SK-N-SH (cell line): ENCODE measurements around the gene STAP2. TPM values are rescaled to one million over a fixed set of nuclear protein-coding genes. Genes with fewer than 3 reads are reported as not detected.

Experiments used
- CTCF ChIA-PET: fragments of 300-600, 350-600 bp; formaldehyde crosslinking; extraction: SDS; loops from one replicate; lab custom pipeline; 2021; lab: Yijun Ruan, JAX
- POLR2A ChIA-PET: fragments of 350-600 bp; sonication (Branson Sonifier 250); formaldehyde crosslinking; extraction: SDS; loops from one replicate; lab custom pipeline; 2020; ENCODE audit warnings: antibody characterized with exemption, inconsistent platforms; lab: Yijun Ruan, JAX
- DNase-seq: peaks from one replicate; pipeline ENCODE4 v3.0.0; 2012
- H2AFZ ChIP-seq: fragments of 200-600 bp; sonication (generic); 2 replicates; pipeline ENCODE4 v1.8.1; 2016; ENCODE audit warnings: antibody characterized with exemption, mild to moderate bottlenecking, low read depth
- H3F3A ChIP-seq: fragments of 200-600 bp; sonication (generic); replicated peaks from 2 replicates; pipeline ENCODE3; 2016; ENCODE audit warnings: antibody characterized with exemption, mild to moderate bottlenecking; ENCODE audit not compliant: insufficient read depth
- H3K27ac ChIP-seq, 2 experiments: fragments of 200-500 bp in 1 of 2; fragments of 200-600 bp in 1 of 2; sonication (Bioruptor generic) in 1 of 2; sonication (generic), shearing (Covaris generic) in 1 of 2; 2 replicates each; pipeline versions ENCODE4 v1.5.1 to v1.6.1; 2014 to 2016; ENCODE audit warnings: low read depth in 2 of 2, inconsistent platforms in 1 of 2, low read length in 1 of 2, mild to moderate bottlenecking in 1 of 2, mixed read lengths in 1 of 2
- H3K27me3 ChIP-seq: fragments of 200-600 bp; sonication (generic), shearing (Covaris generic); 2 replicates; pipeline ENCODE4 v1.6.1; 2016; ENCODE audit warnings: mixed run types; ENCODE audit not compliant: insufficient read depth
- H3K36me3 ChIP-seq, 2 experiments: fragments of 200-500 bp in 1 of 2; fragments of 200-600 bp in 1 of 2; sonication (Bioruptor generic) in 1 of 2; sonication (generic) in 1 of 2; replicated peaks in 1 of 2; 2 replicates each; pipeline versions ENCODE3 to v1.5.1; 2014 to 2016; ENCODE audit warnings: low read length in 1 of 2, mild to moderate bottlenecking in 1 of 2; ENCODE audit not compliant: insufficient read depth in 2 of 2, control insufficient read depth in 1 of 2
- H3K4me1 ChIP-seq, 2 experiments: fragments of 200-500 bp in 1 of 2; fragments of 200-600 bp in 1 of 2; sonication (Bioruptor generic) in 1 of 2; sonication (generic), shearing (Covaris generic) in 1 of 2; 2 replicates each; pipeline versions ENCODE4 v1.5.1 to v1.6.1; 2014 to 2016; ENCODE audit warnings: low read depth in 1 of 2, low read length in 1 of 2, mixed run types in 1 of 2; ENCODE audit not compliant: insufficient read depth in 2 of 2, control insufficient read depth in 1 of 2
- H3K4me2 ChIP-seq: fragments of 200-600 bp; sonication (generic), shearing (Covaris generic); 2 replicates; pipeline ENCODE4 v1.6.1; 2017; ENCODE audit warnings: mixed run types
- H3K4me3 ChIP-seq, 2 experiments: fragments of 200-500 bp in 1 of 2; fragments of 200-600 bp in 1 of 2; sonication (Bioruptor generic) in 1 of 2; sonication (generic), shearing (Covaris generic) in 1 of 2; 2 replicates each; pipeline versions ENCODE4 v1.5.1 to v1.8.1; 2014 to 2016; ENCODE audit warnings: low read depth in 2 of 2, inconsistent platforms in 1 of 2, low read length in 1 of 2, mild to moderate bottlenecking in 1 of 2, mixed read lengths in 1 of 2, moderate library complexity in 1 of 2
- H3K79me2 ChIP-seq: fragments of 200-600 bp; sonication (generic); 2 replicates; pipeline ENCODE4 v1.8.1; 2017; ENCODE audit warnings: mild to moderate bottlenecking; ENCODE audit not compliant: insufficient read depth
- H3K9ac ChIP-seq: fragments of 200-600 bp; sonication (generic); 2 replicates; pipeline ENCODE4 v1.6.1; 2017; ENCODE audit warnings: mixed run types
- H3K9me2 ChIP-seq: fragments of 200-600 bp; sonication (generic); 2 replicates; pipeline ENCODE4 v1.6.1; 2017; ENCODE audit warnings: mixed run types
- H3K9me3 ChIP-seq: fragments of 200-600 bp; sonication (generic); 2 replicates; pipeline ENCODE4 v1.6.1; 2017; ENCODE audit warnings: mixed run types, mild to moderate bottlenecking, moderate library complexity
- H4K20me1 ChIP-seq: fragments of 200-600 bp; sonication (generic); 2 replicates; pipeline ENCODE4 v1.6.1; 2017; ENCODE audit warnings: mild to moderate bottlenecking, mixed run types; ENCODE audit not compliant: insufficient read depth
- EP300 ChIP-seq, 2 experiments: IDR thresholded peaks; 2 replicates each; pipeline versions ENCODE4 v1.4.0 to v1.6.1; 2012; ENCODE audit warnings: borderline replicate concordance in 1 of 2, low read depth in 1 of 2, low read length in 1 of 2
- FOSL2 ChIP-seq: IDR thresholded peaks from 2 replicates; pipeline ENCODE4 v1.4.0; 2012; ENCODE audit warnings: low read depth, mild to moderate bottlenecking, moderate library complexity, borderline replicate concordance
- FOXJ3 ChIP-seq: sonication (generic); formaldehyde crosslinking; IDR thresholded peaks from 2 replicates; pipeline ENCODE4 v1.5.1; 2020; ENCODE audit warnings: mild to moderate bottlenecking, missing genetic modification reagents
- GATA2 ChIP-seq: sonication (generic); formaldehyde crosslinking; IDR thresholded peaks from 2 replicates; pipeline ENCODE4 v1.5.0; 2020; ENCODE audit warnings: mild to moderate bottlenecking, missing genetic modification reagents
- JUND ChIP-seq: IDR thresholded peaks from 2 replicates; pipeline ENCODE4 v1.4.0; 2012
- MXI1 ChIP-seq: IDR thresholded peaks from 2 replicates; pipeline ENCODE4 v1.6.1; 2012; ENCODE audit warnings: mild to moderate bottlenecking, low read depth, low read length, improper control_type of control experiment
- NFIC ChIP-seq: IDR thresholded peaks from 2 replicates; pipeline ENCODE4 v1.4.0; 2012; ENCODE audit warnings: borderline replicate concordance
- RXRA ChIP-seq: IDR thresholded peaks from 2 replicates; pipeline ENCODE4 v1.4.0; 2012; ENCODE audit warnings: low read depth, mild to moderate bottlenecking, borderline replicate concordance
- SMC3 ChIP-seq: IDR thresholded peaks from 2 replicates; pipeline ENCODE4 v1.6.1; 2012; ENCODE audit warnings: low read depth, low read length, improper control_type of control experiment
- TAF1 ChIP-seq: IDR thresholded peaks from 2 replicates; pipeline ENCODE4 v1.6.1; 2012; ENCODE audit warnings: low read depth, mild to moderate bottlenecking, low read length, moderate library complexity, borderline replicate concordance
- YY1 ChIP-seq: IDR thresholded peaks from 2 replicates; pipeline ENCODE4 v1.4.0; 2012; ENCODE audit warnings: low read depth, mild to moderate bottlenecking
- WGBS: methylation state at CpG from one replicate; pipeline ENCODE4 v1.1.6; 2017; ENCODE audit warnings: low lambda C conversion rate; 5-methylcytosine and 5-hydroxymethylcytosine counted together
- polyA plus RNA-seq, 3 experiments: library from polyadenylated mRNA; depleted of rRNA; stranded (reverse); fragments of >200 nt; gene quantifications; 2 replicates each; pipeline ENCODE4 v1.2.3, GENCODE V29; 2012
- TF ChIP-seq, protein P1 (sequence below): IDR thresholded peaks from 2 replicates; pipeline ENCODE4 v1.4.0; 2012; ENCODE audit warnings: low read depth
- TF ChIP-seq, protein P2 (sequence below): fragments of 150-350 bp; IDR thresholded peaks from 2 replicates; pipeline ENCODE4 v1.6.1; 2016; ENCODE audit warnings: mild to moderate bottlenecking, low read depth, low read length
- TF ChIP-seq, protein P3 (sequence below): IDR thresholded peaks from 2 replicates; pipeline ENCODE4 v1.4.0; 2012; ENCODE audit warnings: low read depth, borderline replicate concordance

Gene STAP2
- polyA plus RNA-seq, 1 of the 3 experiments (the other 2 are of a cell fraction), result 7.6 TPM

DNA sequence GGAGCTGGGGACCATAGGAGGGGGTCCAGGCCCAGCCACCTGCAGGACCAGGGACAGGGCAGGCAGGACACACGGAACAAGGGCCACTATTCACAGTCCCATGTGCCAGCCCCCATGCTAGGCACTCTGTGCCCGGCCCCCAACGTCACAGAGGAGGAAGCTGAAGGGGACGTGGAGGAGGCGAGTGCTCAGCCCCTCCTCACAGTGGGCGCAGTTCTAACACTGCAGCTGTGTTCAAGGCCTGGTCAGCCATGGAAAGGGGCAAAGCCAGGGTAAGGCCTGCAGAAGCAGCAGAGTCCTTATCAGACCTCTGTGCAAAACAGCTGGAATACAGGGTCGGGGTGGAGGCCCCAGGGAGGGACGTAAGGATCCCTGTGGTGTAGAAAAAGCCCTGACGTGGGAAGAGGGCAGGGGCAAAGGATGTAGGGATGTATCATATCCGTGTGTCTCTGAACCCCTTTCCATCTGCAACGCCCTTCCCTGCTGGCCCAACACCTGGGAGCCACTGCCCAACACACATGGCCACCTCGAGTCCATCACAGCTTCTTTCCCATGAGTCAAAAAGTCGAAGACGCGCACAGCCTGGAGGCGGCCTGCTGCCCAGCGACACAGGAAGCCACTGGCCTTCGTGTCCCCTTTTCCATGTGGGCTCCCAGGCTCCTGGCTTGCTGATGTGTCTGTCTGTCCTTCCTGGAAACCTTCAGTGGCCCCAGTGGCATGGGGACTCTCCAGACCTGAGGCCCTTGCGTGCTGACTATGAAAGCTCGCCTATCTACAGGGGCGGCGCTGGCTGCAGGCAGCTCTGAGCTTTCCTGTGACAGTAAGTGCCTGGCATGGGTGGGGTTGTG, 33.8 kb upstream of the STAP2 start:
- Histone ChIP-seq H4K20me1 (peaks cover 22% of the 10 kb centered on the region; the same call in 1 of the 2 replicates), H3K27ac (peak overlapping the region in 1 of 2 experiments; percentile 92; a peak in 2 of 4 replicates)

DNA sequence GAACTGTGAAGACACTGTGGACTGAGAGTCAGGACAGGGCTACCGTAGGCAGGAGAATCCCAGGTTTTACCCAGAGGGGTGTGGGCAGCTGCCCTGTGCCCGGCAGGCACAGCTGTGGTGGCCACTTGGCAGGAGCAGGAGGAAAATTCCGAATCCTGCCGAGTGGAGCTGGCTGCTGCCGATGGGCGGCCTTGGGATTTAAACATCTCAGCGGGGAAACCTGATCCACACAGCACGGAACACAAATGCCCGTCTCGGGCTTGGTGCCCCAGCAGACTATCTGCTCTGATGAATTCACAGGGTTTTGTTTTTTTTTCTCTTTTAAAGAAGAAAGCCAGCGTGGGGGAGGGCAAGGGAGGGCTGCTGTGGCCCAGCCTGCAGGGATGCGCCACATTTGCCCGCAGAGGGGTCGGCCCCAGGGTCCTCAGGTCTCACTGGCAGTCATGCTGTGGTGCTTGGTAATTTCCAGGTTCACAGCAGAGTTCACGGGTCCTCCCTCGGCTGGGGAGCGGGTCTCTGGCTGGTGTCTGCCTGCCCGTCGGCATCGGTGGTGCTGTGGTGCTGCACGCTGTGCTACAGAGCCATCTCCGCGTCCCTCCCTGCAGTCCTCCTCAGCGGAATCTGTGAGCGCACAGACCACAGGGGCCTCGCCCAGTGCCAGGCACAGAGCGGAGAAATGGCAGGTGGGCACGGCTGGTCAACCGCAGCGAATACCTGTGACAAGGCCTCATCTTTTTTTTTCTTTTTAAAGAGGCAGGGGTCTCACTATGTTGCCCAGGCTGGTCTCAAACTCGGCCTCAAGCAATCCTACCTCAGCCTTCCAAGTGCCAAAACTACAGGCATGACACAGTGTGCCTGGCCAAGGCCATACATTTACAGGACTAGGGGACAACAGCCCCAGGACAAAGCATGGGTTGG, 32.9 kb upstream of the STAP2 start:
- H3K4me3 ChIP-seq, result no peak overlapping the region
- CTCF ChIA-PET, result interaction anchor here (0.7 to 1.3 kb wide), 5 partner anchors 8 to 185 kb away, joined by 3 to 4 read pairs (median 3); partner anchors contain the start of genes MPND and SH3GL1
- H3K36me3 ChIP-seq, result no peaks in the 10 kb centered on the region
- DNase-seq, result no peak
- peaks cover 93% of the 10 kb centered on the region for H3K79me2 ChIP-seq
- no peak overlapping the region for H3K9ac ChIP-seq
- peak overlapping the region in 1 of 2 experiments; percentile 92; a peak in 1 of 4 replicates for H3K27ac ChIP-seq
- H3F3A ChIP-seq, result peaks cover 6% of the 10 kb centered on the region
- no peaks in the 10 kb centered on the region for H3K9me2 ChIP-seq
- no peak overlapping the region for H3K4me2 ChIP-seq
- POLR2A ChIA-PET, result no interaction called here
- H3K27me3 ChIP-seq, result no peaks in the 10 kb centered on the region
- H2AFZ ChIP-seq, result no peak overlapping the region
- no peaks in the 10 kb centered on the region for H3K9me3 ChIP-seq
- H3K4me1 ChIP-seq, result peaks cover 32 to 67% of the 10 kb centered on the region in 2 experiments
- WGBS, result 95% methylated on average over 23 of the region's 31 CpGs
- peaks cover 14% of the 10 kb centered on the region; the same call in 1 of the 2 replicates for H4K20me1 ChIP-seq
- TF ChIP-seq JUND (no peak), RXRA (no peak), EP300 (IDR thresholded peaks at IDR 0.05; ENCODE audit: borderline replicate concordance in 1 of 2, low read depth in 1 of 2, low read length in 1 of 2) (no peak), FOSL2 (no peak), GATA2 (CRISPR knock-in tag) (no peak), FOXJ3 (CRISPR knock-in tag) (no peak)
- TF ChIP-seq, protein P1, sequence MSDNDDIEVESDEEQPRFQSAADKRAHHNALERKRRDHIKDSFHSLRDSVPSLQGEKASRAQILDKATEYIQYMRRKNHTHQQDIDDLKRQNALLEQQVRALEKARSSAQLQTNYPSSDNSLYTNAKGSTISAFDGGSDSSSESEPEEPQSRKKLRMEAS, result no peak
- TF ChIP-seq, protein P2, sequence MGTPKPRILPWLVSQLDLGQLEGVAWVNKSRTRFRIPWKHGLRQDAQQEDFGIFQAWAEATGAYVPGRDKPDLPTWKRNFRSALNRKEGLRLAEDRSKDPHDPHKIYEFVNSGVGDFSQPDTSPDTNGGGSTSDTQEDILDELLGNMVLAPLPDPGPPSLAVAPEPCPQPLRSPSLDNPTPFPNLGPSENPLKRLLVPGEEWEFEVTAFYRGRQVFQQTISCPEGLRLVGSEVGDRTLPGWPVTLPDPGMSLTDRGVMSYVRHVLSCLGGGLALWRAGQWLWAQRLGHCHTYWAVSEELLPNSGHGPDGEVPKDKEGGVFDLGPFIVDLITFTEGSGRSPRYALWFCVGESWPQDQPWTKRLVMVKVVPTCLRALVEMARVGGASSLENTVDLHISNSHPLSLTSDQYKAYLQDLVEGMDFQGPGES, result no peak
- TF ChIP-seq, protein P3, sequence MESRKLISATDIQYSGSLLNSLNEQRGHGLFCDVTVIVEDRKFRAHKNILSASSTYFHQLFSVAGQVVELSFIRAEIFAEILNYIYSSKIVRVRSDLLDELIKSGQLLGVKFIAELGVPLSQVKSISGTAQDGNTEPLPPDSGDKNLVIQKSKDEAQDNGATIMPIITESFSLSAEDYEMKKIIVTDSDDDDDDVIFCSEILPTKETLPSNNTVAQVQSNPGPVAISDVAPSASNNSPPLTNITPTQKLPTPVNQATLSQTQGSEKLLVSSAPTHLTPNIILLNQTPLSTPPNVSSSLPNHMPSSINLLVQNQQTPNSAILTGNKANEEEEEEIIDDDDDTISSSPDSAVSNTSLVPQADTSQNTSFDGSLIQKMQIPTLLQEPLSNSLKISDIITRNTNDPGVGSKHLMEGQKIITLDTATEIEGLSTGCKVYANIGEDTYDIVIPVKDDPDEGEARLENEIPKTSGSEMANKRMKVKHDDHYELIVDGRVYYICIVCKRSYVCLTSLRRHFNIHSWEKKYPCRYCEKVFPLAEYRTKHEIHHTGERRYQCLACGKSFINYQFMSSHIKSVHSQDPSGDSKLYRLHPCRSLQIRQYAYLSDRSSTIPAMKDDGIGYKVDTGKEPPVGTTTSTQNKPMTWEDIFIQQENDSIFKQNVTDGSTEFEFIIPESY, result no peak

More for the DNA sequence above, 33.8 kb upstream of the STAP2 start:
- Histone ChIP-seq H3K4me2 (no peak overlapping the region), H2AFZ (no peak overlapping the region), H3K36me3 (no peaks in the 10 kb centered on the region), H3K9ac (no peak overlapping the region), H3K4me3 (no peak overlapping the region), H3F3A (peaks cover 12% of the 10 kb centered on the region)
- ChIA-PET POLR2A (interaction anchor here (0.6 kb wide), 1 partner anchor 81 kb away, joined by 3 read pairs; no protein-coding TSS in a partner anchor), CTCF (interaction anchor here (0.9 to 1.3 kb wide), 4 partner anchors 9 to 105 kb away, joined by 3 to 4 read pairs (median 4); partner anchors contain the start of genes MPND and SH3GL1)
- no peak for DNase-seq
- no peak for TF ChIP-seq NFIC
- no peak for TF ChIP-seq MXI1
- TF ChIP-seq SMC3, result no peak
- no peak for TF ChIP-seq TAF1
- no peak for TF ChIP-seq YY1
- TF ChIP-seq, all 33 proteins: peak for 0
- no peaks in the 10 kb centered on the region for H3K9me3 ChIP-seq
- no peaks in the 10 kb centered on the region for H3K27me3 ChIP-seq
- H3K9me2 ChIP-seq, result no peaks in the 10 kb centered on the region
- H3K79me2 ChIP-seq, result peaks cover 100% of the 10 kb centered on the region
- peaks cover 40 to 73% of the 10 kb centered on the region in 2 experiments for H3K4me1 ChIP-seq
- 95% methylated on average over 14 of the region's 22 CpGs for WGBS
